NCI-H2227 (cell line): Measurements from ENCODE around the gene CMIP.

Experiments
- DNase-seq: peaks from one replicate; lab custom pipeline; 2025; ENCODE audit not compliant: unreplicated experiment; lab: John Stamatoyannopoulos, UW

CMIP gene

DNA sequence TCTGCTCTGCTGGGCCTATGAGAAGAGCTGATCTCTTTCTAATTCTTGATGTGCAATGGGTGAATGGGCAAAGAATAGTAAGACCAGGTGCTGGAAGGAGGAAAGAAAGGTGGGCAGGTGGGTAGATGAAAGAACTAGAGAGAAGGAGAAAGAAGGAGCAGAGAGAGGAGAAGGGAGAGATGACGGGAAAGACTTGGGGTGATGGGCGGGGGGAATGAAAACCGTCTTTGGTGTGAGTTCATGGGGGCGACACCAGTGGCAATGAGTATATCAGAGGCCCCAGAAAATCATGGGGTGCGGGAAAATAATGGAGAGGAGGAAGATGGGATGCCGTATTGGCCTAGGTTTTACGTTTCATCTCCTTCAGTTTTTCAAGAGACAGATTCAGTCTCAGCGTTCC, 205.7 kb downstream of the CMIP start:
- no peak for DNase-seq

DNA sequence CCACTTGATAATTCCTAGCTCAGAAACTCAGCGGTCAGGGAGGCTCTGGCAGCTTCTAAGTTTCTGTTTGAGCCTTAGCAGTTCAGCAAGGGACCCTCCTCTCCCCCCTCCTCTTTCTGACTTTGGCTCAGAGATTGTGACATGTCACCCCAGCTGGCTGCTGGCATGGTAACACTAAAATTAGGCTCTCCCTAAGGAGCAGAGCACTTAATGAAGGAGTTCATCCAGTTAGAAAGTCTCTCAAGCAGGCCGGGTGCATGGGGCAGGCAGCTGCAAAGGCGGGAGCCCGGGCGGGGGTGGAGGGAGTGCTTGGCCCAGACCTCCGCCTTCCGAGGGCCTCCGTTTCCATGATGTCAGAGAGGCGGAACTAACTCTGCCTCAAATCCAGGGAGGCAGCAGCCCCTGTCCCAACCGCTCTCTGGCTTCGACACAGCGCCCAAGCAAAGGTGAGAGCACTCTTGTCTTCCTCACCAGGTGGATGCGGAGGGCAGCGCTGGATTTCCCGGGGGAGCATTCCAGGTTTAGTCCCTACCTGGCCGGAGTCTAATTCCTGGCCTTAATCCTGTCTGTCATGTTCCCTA, 206.5 kb downstream of the CMIP start:
- no peak for DNase-seq

- no peak for DNase-seq
Observed at GRCh38 chr16:81651758-81652718, 207.4 kb downstream of the CMIP start.

DNA sequence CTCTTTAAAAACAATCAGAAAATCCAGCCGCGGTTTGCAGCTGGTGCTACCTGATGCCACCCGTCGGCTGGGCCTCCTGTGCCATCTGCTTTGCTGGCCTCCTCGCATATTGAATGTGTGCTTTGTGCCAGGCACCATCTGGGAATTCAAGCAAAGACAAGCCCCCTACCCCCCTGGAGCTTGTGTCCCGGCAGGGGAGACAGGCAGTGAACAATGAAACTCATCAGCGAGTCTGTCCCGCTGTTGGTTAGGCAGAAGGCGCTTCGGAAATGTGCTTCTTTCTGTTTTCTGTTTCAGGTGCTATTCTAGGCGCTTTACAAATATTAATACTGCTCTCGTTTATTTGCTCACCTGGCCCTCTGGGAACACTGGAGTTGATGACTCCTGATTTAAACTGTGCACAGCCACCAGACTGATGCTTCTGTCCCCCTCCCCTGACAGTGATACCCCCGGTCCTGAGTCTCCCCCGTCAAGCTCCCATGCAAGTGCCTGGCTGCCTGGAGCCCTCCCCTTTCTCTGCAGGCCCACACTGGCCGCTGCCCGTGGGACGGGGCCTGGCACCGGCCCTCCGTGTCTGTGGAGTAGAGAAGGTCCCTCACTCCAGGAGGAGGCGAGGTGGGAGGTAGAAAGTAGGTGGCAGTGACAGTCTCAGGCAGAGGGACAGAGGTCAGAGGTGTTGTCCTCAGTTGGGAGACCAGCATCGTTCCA, 208.3 kb downstream of the CMIP start:
- DNase-seq = no peak

GRCh38 chr16:81654346-81654745, 209.7 kb downstream of the CMIP start:
- no peak for DNase-seq

- DNase-seq = no peak
Observed at GRCh38 chr16:81655469-81656162, 211.0 kb downstream of the CMIP start.

DNA sequence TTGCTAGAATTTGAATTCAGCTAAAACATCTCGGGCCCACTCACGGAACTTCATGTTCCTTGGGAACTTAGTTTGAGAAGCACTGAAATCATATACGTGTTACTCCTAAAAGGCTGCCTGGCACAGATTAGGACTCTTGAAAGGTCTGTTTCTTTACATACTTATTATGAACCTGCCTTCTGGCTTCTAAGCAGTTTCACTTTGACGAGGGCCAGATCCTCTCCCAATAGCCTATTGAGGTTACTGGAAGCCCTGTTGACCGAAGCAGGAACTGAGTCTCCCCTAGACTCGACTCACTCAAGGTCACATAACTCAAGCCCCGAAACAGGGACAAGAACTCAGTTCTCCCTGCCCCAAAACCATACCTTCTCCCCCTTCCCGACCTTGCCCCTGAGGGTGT, 212.6 kb downstream of the CMIP start:
- no peak for DNase-seq

GRCh38 chr16:81657781-81658180, 213.2 kb downstream of the CMIP start:
- DNase-seq = no peak

DNA sequence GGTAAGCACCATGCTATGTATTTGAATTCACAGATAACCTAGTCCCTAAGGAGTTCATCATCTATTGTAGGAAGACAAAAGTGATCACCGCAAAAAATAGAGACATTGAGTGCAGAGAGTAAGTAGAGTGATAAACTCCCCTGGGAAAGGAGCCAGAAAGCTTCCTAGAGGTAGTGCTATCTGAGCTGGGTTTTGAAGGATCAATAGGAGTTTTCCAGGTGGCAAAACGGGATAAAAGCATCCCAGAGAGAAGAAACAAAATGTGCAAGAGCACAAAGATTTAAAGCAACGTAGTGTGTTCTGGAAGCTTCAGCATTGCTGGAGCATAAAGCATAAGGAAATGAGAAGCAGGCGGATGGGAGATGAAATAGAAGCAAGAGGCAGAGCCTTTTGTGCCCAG, 213.8 kb downstream of the CMIP start:
- no peak for DNase-seq

DNA sequence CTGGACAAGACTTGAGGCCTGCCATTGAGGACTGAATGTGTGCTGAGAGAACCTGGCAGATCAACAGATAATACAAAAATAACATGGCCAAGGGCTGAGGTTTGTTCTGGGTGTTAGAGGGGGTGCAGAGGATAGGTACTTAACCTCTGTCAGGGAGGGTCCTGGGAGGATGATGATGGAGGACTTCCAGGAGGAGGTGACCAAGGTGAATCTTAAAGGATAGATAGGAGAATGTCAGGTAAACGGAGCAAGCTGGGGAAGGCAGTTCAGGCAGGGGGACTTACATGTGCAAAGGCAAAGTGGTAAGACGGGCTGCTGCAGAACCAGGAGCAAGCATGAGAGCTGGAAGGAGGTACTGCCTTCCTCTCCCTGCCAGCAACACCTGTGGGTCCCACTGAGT, 214.6 kb downstream of the CMIP start:
- no peak for DNase-seq

DNA sequence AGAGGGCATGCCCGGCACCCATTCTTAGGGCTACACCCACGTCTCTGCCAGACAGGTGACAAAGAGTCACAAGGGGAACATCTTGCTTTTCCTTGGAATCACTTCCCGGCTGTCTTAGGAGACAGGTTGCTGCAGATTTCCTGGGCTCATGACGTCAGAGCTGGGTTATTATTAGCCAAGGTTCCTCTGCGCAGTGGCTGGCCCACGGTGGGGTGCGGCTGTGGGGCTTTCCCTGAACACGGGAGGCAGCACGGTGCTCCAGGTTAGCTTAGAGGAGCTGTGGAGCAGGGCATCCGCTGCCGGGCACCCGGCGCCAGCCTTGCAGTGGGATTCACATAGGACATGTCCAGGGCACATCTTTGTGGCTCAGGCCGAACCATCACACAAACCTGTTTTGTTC, 216.5 kb downstream of the CMIP start:
- no peak for DNase-seq

DNA sequence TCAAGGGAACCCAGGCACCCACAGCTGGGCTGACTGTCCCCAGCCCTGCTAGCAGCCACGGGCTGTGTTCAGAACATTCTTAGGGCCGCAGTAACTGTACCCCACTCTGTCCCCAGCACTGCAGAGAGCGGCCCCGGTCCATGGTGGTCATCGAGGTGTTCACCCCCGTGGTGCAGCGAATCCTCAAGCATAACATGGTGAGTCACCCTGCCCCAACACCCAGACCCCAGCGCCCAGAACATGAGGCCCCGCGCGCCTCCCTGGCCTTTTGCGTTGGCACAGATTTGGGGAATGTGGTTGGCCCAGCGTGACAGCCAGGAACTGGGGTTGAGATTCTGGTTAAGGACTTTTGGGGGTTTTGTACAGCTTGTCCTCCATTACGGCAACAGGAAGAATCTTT, 219.5 kb downstream of the CMIP start:
- DNase-seq = no peak

GRCh38 chr16:81665588-81665987, 221.0 kb downstream of the CMIP start:
- DNase-seq = no peak

DNA sequence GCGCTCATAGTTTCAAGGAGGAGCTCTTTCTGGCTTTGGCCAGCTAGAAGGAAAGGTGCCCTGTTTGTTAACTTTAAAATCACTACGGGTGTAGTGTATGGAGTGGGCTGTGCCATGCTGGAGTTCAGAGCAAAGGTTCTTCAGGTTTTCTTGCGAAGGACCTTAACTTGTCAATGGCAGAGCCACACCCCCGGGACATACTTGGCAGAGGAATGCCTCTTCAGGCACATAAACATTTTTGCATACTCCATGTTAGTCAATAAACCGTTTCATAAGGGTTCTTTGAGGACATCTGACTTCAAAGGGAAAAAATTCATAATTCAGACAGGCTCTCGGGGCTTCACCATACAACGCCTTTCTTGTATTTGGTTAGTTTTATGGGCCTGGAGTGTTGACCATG, 221.5 kb downstream of the CMIP start:
- no peak for DNase-seq

DNA sequence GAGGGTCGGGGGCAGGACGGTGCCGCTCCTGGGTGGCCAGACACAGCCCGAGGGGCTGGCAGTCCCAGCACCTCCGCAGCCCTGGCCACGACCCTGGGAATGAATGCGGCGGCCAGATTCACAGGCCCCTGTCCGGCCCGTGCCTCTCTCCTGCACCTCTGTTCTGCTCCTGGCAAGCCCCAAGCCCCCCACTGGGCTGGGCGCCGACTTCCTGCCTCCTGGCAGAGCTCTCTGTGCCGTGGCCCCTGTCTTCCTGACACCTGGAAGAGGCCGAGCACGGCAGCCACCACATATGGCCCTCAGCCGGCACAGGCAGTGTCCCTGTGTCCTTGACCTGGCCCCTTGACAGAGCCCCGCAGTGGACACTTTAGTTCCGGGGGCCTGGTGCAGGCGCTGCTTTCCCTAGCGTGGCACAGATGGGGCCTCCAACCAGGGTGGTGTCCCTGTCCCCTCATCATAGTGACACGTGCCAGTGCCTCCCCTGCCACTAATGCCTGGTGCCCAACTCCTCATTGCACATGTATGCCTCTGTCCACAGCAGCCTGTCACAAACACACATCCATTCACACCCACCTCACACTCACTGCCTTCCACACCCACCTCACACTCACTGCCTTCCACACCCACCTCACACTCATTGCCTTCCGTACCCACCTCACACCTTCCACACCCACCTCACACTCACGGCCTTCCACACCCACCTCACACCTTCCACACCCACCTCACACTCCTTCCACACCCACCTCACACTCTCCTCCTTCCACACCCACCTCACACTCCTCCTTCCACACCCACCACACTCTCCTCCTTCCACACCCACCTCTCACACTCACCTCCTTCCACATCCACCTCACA, 223.9 kb downstream of the CMIP start:
- no peak for DNase-seq

GRCh38 chr16:81669473-81670350, 225.1 kb downstream of the CMIP start:
- no peak for DNase-seq

GRCh38 chr16:81671738-81672597, 227.4 kb downstream of the CMIP start:
- DNase-seq = no peak

DNA sequence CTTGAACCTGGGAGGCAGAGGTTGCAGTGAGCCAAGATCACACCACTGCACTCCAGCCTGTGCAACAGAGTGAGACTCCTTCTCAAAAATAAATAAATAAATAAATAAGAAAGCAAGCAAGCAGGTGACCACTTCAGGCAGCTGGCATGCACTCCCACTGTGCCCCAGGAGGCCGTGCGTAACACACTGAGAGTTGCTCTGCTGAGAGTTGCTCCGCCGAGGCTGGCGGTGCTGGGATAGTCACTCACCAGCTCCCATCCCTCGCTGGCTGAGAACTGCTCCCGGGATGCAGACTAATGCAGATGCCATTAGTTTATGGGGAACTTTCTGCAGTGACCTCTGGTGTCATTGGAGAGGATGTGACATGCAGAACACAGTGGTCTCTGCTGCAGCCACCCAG, 228.8 kb downstream of the CMIP start:
- no peak for DNase-seq

- DNase-seq = no peak
Observed at GRCh38 chr16:81675662-81676061, 231.1 kb downstream of the CMIP start.
